Mesothelial cell of epicardium (in vitro differentiated cells): ENCODE measurements around the gene NFASC. TPM values are rescaled to one million over a fixed set of nuclear protein-coding genes. Genes with fewer than 3 reads are reported as not detected.

Source experiments
- DNase-seq, 2 experiments: peaks; one replicate each; pipeline ENCODE4 v3.0.0; 2021; ENCODE audit warnings: low spot score in 2 of 2; ENCODE audit not compliant: unreplicated experiment in 2 of 2
- H3K27ac Mint-ChIP-seq: 2 replicates; pipeline ENCODE4 v1.8.0; 2021; ENCODE audit warnings: mixed read lengths
- H3K27me3 Mint-ChIP-seq: 2 replicates; pipeline ENCODE4 v1.8.0; 2021; ENCODE audit warnings: low read depth, mixed read lengths
- H3K36me3 Mint-ChIP-seq: 2 replicates; pipeline ENCODE4 v1.8.0; 2021; ENCODE audit warnings: mixed read lengths
- H3K4me1 Mint-ChIP-seq: 2 replicates; pipeline ENCODE4 v1.8.0; 2021; ENCODE audit warnings: mixed read lengths
- H3K4me3 Mint-ChIP-seq: 2 replicates; pipeline ENCODE4 v1.8.0; 2021; ENCODE audit warnings: mild to moderate bottlenecking, moderate library complexity, mixed read lengths
- H3K9me3 Mint-ChIP-seq: 2 replicates; pipeline ENCODE4 v1.8.0; 2021; ENCODE audit warnings: mixed read lengths
- CTCF ChIP-seq: fragments of 200-600 bp; sonication (generic); IDR thresholded peaks from one replicate; pipeline ENCODE4 v1.5.0; 2021; ENCODE audit warnings: antibody characterized with exemption; ENCODE audit not compliant: unreplicated experiment
- total RNA-seq: library from RNA; stranded (reverse); gene quantifications from 3 replicates; pipeline ENCODE4 v1.2.1, GENCODE V29; 2021

Gene NFASC
- total RNA-seq, 1 donor from 2014 or later, result 0.72 TPM

- DNase-seq, result no peak
- Mint-ChIP-seq H3K27me3 (peaks cover 49% of the 10 kb centered on the region), H3K4me3 (no peak overlapping the region), H3K27ac (no peak overlapping the region), H3K9me3 (no peaks in the 10 kb centered on the region), H3K4me1 (no peaks in the 10 kb centered on the region), H3K36me3 (no peaks in the 10 kb centered on the region)
- TF ChIP-seq CTCF, result no peak
Observed at GRCh38 chr1:204909109-204909508, 38.4 kb downstream of the NFASC start.

GRCh38 chr1:204915861-204916495, 45.3 kb downstream of the NFASC start:
- no peak for DNase-seq
- TF ChIP-seq CTCF, result no peak
- Mint-ChIP-seq H3K27me3 (peaks cover 18% of the 10 kb centered on the region), H3K9me3 (peaks cover 9% of the 10 kb centered on the region), H3K4me3 (no peak overlapping the region), H3K36me3 (no peaks in the 10 kb centered on the region), H3K27ac (no peak overlapping the region), H3K4me1 (no peaks in the 10 kb centered on the region)

- Mint-ChIP-seq H3K9me3 (peaks cover 9% of the 10 kb centered on the region), H3K27me3 (peaks cover 28% of the 10 kb centered on the region), H3K4me1 (no peaks in the 10 kb centered on the region), H3K27ac (no peak overlapping the region), H3K36me3 (no peaks in the 10 kb centered on the region), H3K4me3 (no peak overlapping the region)
- no peak for DNase-seq
- no peak for TF ChIP-seq CTCF
Observed at GRCh38 chr1:204917802-204918201, 47.1 kb downstream of the NFASC start.

GRCh38 chr1:204920511-204920910, 49.8 kb downstream of the NFASC start:
- peaks cover 9% of the 10 kb centered on the region for H3K9me3 Mint-ChIP-seq
- no peak overlapping the region for H3K4me3 Mint-ChIP-seq
- no peak for TF ChIP-seq CTCF
- H3K27ac Mint-ChIP-seq, result no peak overlapping the region
- H3K36me3 Mint-ChIP-seq, result no peaks in the 10 kb centered on the region
- peaks cover 36% of the 10 kb centered on the region for H3K27me3 Mint-ChIP-seq
- no peak for DNase-seq
- H3K4me1 Mint-ChIP-seq, result peaks cover 15% of the 10 kb centered on the region

GRCh38 chr1:204920967-204921366, 50.3 kb downstream of the NFASC start:
- no peak for DNase-seq
- Mint-ChIP-seq H3K4me3 (no peak overlapping the region), H3K27me3 (peaks cover 39% of the 10 kb centered on the region), H3K27ac (no peak overlapping the region), H3K4me1 (peaks cover 15% of the 10 kb centered on the region), H3K9me3 (peaks cover 9% of the 10 kb centered on the region), H3K36me3 (no peaks in the 10 kb centered on the region)
- no peak for TF ChIP-seq CTCF
